Endothelial cell of umbilical vein (primary cell): ENCODE data around the gene ZNF816. TPM values are rescaled to one million over a fixed set of nuclear protein-coding genes. Genes with fewer than 3 reads are reported as not detected.

ENCODE experiments used
- BruUV-seq: library from RNA; stranded (reverse); fragments of 400-500 nt; replicated peaks from 2 replicates; lab custom pipeline; 2021; lab: Mats Ljungman, UMichigan
- CTCF ChIA-PET: fragments of 300-600, 350-600 bp; sonication (Branson Sonifier 250); formaldehyde crosslinking; loops from one replicate; lab custom pipeline; 2021; ENCODE audit warnings: antibody characterized with exemption, inconsistent platforms; lab: Charles Lee
- POLR2A ChIA-PET: fragments of 300-600, 350-600 bp; sonication (Branson Sonifier 250); formaldehyde crosslinking; loops from one replicate; lab custom pipeline; 2021; ENCODE audit warnings: antibody characterized with exemption, inconsistent platforms; lab: Charles Lee
- DNase-seq: peaks from one replicate; pipeline ENCODE4 v3.0.0-alpha.2; 2011; ENCODE audit warnings: low read depth, low spot score
- FAIRE-seq: peaks from 2 replicates; lab custom pipeline; 2011; peaks lifted over from hg19 to GRCh38; lab: Jason Lieb, UNC
- H2AFZ ChIP-seq: 2 replicates; pipeline ENCODE4 v1.6.0; 2012; ENCODE audit warnings: low read depth, low read length, control low read depth, inconsistent platforms
- H3K27ac ChIP-seq: 2 replicates; pipeline ENCODE4 v1.5.1; 2011; ENCODE audit warnings: low read depth, mild to moderate bottlenecking, control low read depth, low read length, moderate library complexity; ENCODE audit not compliant: insufficient read depth
- H3K27me3 ChIP-seq, 2 experiments: 2 replicates each; pipeline versions ENCODE4 v1.6.0 to v1.6.1; 2011; ENCODE audit warnings: low read length in 2 of 2, mixed read lengths in 1 of 2; ENCODE audit not compliant: control insufficient read depth in 2 of 2, insufficient read depth in 2 of 2
- H3K36me3 ChIP-seq, 2 experiments: 2 replicates in 1 of 2; 3 replicates in 1 of 2; pipeline ENCODE4 v1.5.1; 2011; ENCODE audit warnings: low read length in 2 of 2, mild to moderate bottlenecking in 1 of 2, moderate library complexity in 1 of 2; ENCODE audit not compliant: control insufficient read depth in 2 of 2, insufficient read depth in 2 of 2; ENCODE audit errors: extremely low read depth in 1 of 2
- H3K4me1 ChIP-seq: 3 replicates; pipeline ENCODE4 v1.5.1; 2011; ENCODE audit warnings: mild to moderate bottlenecking, low read length; ENCODE audit not compliant: control insufficient read depth, insufficient read depth; ENCODE audit errors: extremely low read depth
- H3K4me2 ChIP-seq: 2 replicates; pipeline ENCODE4 v1.6.1; 2011; ENCODE audit warnings: low read length, control low read depth, mixed read lengths; ENCODE audit not compliant: insufficient read depth
- H3K4me3 ChIP-seq, 3 experiments: fragments of 200-600 bp in 1 of 3; sonication (generic), shearing (Covaris generic) in 1 of 3; replicated peaks in 1 of 3; 2 replicates each; pipeline ENCODE4 v1.5.1; 2011 to 2016; ENCODE audit warnings: control low read depth in 3 of 3, low read length in 3 of 3, mild to moderate bottlenecking in 2 of 3, inconsistent platforms in 1 of 3, low read depth in 1 of 3, moderate library complexity in 1 of 3; ENCODE audit not compliant: insufficient read depth in 1 of 3
- H3K79me2 ChIP-seq: 2 replicates; pipeline ENCODE4 v1.6.0; 2012; ENCODE audit warnings: low read length, inconsistent platforms; ENCODE audit not compliant: control insufficient read depth, insufficient read depth
- H3K9ac ChIP-seq: replicated peaks from 2 replicates; pipeline ENCODE3; 2011; ENCODE audit warnings: low read length, control low read depth; ENCODE audit not compliant: insufficient read depth; ENCODE audit errors: extremely low read depth
- H3K9me1 ChIP-seq: replicated peaks from 3 replicates; pipeline ENCODE4 v1.6.0; 2011; ENCODE audit warnings: mild to moderate bottlenecking, low read length; ENCODE audit not compliant: control insufficient read depth, insufficient read depth; ENCODE audit errors: extremely low read depth
- H3K9me3 ChIP-seq: replicated peaks from 2 replicates; pipeline ENCODE4 v1.5.1; 2012; ENCODE audit warnings: low read length, inconsistent platforms; ENCODE audit not compliant: control insufficient read depth, insufficient read depth
- H4K20me1 ChIP-seq: replicated peaks from 2 replicates; pipeline ENCODE3; 2011; ENCODE audit warnings: mild to moderate bottlenecking, low read length; ENCODE audit not compliant: control insufficient read depth, insufficient read depth; ENCODE audit errors: extremely low read depth
- CTCF ChIP-seq, 2 donors: IDR thresholded peaks; 1 replicate in 1 of 2; 2 replicates in 1 of 2; pipeline ENCODE4 v1.5.1; 2011; ENCODE audit warnings: low read length in 2 of 2, mild to moderate bottlenecking in 2 of 2, moderate library complexity in 2 of 2, control low read depth in 1 of 2, inconsistent platforms in 1 of 2, low read depth in 1 of 2; ENCODE audit not compliant: insufficient read depth in 1 of 2; ENCODE audit errors: extremely low read depth in 1 of 2
- FOS ChIP-seq: IDR thresholded peaks from 2 replicates; pipeline ENCODE4 v1.6.1; 2011; ENCODE audit warnings: mild to moderate bottlenecking, low read length, moderate library complexity, borderline replicate concordance; ENCODE audit not compliant: insufficient read depth
- GATA2 ChIP-seq: IDR thresholded peaks from 2 replicates; pipeline ENCODE4 v1.7.0; 2011; ENCODE audit warnings: low read depth, mild to moderate bottlenecking, moderate library complexity, mixed read lengths, low read length; ENCODE audit not compliant: insufficient read length, insufficient read depth
- JUN ChIP-seq: IDR thresholded peaks from 2 replicates; pipeline ENCODE4 v1.6.1; 2011; ENCODE audit warnings: borderline replicate concordance, low read depth; ENCODE audit not compliant: insufficient read length, insufficient read depth
- MYC ChIP-seq: IDR thresholded peaks from one replicate; pipeline ENCODE4 v1.6.1; 2011; ENCODE audit warnings: mild to moderate bottlenecking, low read depth, low read length
- POLR2A ChIP-seq: IDR thresholded peaks from 2 replicates; pipeline ENCODE4 v1.6.1; 2012; ENCODE audit warnings: low read depth, mild to moderate bottlenecking, control low read depth, low read length
- POLR2AphosphoS5 ChIP-seq: IDR thresholded peaks from 2 replicates; pipeline ENCODE4 v1.6.1; 2012; ENCODE audit warnings: low read depth, mild to moderate bottlenecking, control low read depth, low read length, moderate library complexity; ENCODE audit not compliant: insufficient read depth
- dilution Hi-C: fragments of 300-500 bp; cut with MboI; formaldehyde crosslinking; loops from one replicate; pipeline ENCODE4 v1.15.0; 2019; ENCODE audit warnings: low sequenced_read_pairs; ENCODE audit not compliant: extremely low pct_ligation_motif_present
- intact Hi-C: fragments of 100-400 bp; cut with micrococcal nuclease; formaldehyde crosslinking; loops from one replicate; pipeline ENCODE4 v1.10.0; 2022
- polyA plus RNA-seq, 4 experiments: library from polyadenylated mRNA; depleted of rRNA in 3 of 4; stranded (reverse) in 3 of 4; unstranded in 1 of 4; fragments of >200 nt; gene quantifications; 2 replicates each; pipeline versions ENCODE4 v1.2.1 to v1.2.3, GENCODE V29; 2011 to 2012; ENCODE audit warnings: missing spikeins in 1 of 4
- total RNA-seq: library from RNA; stranded (reverse); gene quantifications from 2 replicates; pipeline ENCODE4 v1.2.3, GENCODE V29; 2021
- TF ChIP-seq, protein P1 (sequence below): IDR thresholded peaks from 2 replicates; pipeline ENCODE4 v1.6.1; 2011; ENCODE audit not compliant: insufficient read depth, insufficient read length

ZNF816 gene
- total and polyA plus RNA-seq, 2 donors (not counting 3 experiments of a cell fraction or from before 2014, with no cell fraction given) = 1.8 to 4.9 TPM

- TSS peak; percentile 30 for BruUV-seq
- no peaks in the 10 kb centered on the region for H3K4me1 ChIP-seq
- POLR2A ChIA-PET = no interaction called here
- H2AFZ ChIP-seq = peak overlapping the region; percentile 61
- H3K9me1 ChIP-seq = no peaks in the 10 kb centered on the region
- dilution Hi-C loops (no loop called here), intact Hi-C loops (loop anchor here (1.0 to 10.0 kb wide), 5 partner anchors 18 to 103 kb away; partner anchors contain the start of genes ZNF28, ZNF320, ZNF468 and ZNF816)
- no peaks in the 10 kb centered on the region for H3K79me2 ChIP-seq
- no peak overlapping the region for H3K9ac ChIP-seq
- no peaks in the 10 kb centered on the region for H3K9me3 ChIP-seq
- H3K27ac ChIP-seq = no peak overlapping the region
- DNase-seq (peak; percentile 6), FAIRE-seq (no peak)
- no peaks in the 10 kb centered on the region for H3K27me3 ChIP-seq
- peak overlapping the region in 2 of 3 experiments; percentile 12 to 46 for H3K4me3 ChIP-seq
- no peaks in the 10 kb centered on the region for H4K20me1 ChIP-seq
- no peak for TF ChIP-seq FOS
- TF ChIP-seq CTCF (IDR thresholded peaks at IDR 0.05; ENCODE audit: extremely low read depth in 1 of 2, insufficient read depth in 1 of 2, low read depth in 1 of 2, low read length in 2 of 2) = no peak
- no peak for TF ChIP-seq POLR2A
- no peak for TF ChIP-seq JUN
- TF ChIP-seq, protein P1, sequence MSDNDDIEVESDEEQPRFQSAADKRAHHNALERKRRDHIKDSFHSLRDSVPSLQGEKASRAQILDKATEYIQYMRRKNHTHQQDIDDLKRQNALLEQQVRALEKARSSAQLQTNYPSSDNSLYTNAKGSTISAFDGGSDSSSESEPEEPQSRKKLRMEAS = no peak
- TF ChIP-seq POLR2AphosphoS5 = no peak
- no peak for TF ChIP-seq GATA2
- no peak for TF ChIP-seq MYC
- peaks cover 0 to 1% of the 10 kb centered on the region in 2 experiments for H3K36me3 ChIP-seq
- no peak overlapping the region for H3K4me2 ChIP-seq
- CTCF ChIA-PET = no interaction called here
These were observed 38.7 kb downstream of the ZNF816 start for GRCh38 chr19:52923778-52924593.
